Retinal pigment epithelial cell (primary cell): ENCODE results near the gene CALM1.

Experiments used
- DNase-seq: peaks from one replicate; pipeline ENCODE4 v3.0.0-alpha.2; 2010; ENCODE audit warnings: low read depth
- H3K4me3 ChIP-seq: 2 replicates; pipeline ENCODE4 v1.5.1; 2011; ENCODE audit warnings: mild to moderate bottlenecking, low read length, control low read depth, moderate library complexity
- CTCF ChIP-seq: conservative IDR thresholded peaks from 2 replicates; pipeline ENCODE4 v1.5.1; 2011; ENCODE audit warnings: low read depth, low read length, control low read depth, inconsistent platforms

Gene CALM1

GRCh38 chr14:90424075-90424474 lies 27.2 kb downstream of the CALM1 start:
- DNase-seq, result no peak
- no peak for TF ChIP-seq CTCF
- no peak overlapping the region for H3K4me3 ChIP-seq

GRCh38 chr14:90424686-90425372 lies 28.0 kb downstream of the CALM1 start:
- no peak for TF ChIP-seq CTCF
- no peak overlapping the region for H3K4me3 ChIP-seq

GRCh38 chr14:90425373-90425879 lies 28.6 kb downstream of the CALM1 start:
- H3K4me3 ChIP-seq, result no peak overlapping the region
- DNase-seq, result no peak
- no peak for TF ChIP-seq CTCF

More at GRCh38 chr14:90424686-90425372, 28.0 kb downstream of the CALM1 start:
- DNase-seq, result no peak

- no peak for TF ChIP-seq CTCF
- no peak overlapping the region for H3K4me3 ChIP-seq
- no peak for DNase-seq
Measured at GRCh38 chr14:90426031-90426540, 29.3 kb downstream of the CALM1 start.

- no peak for TF ChIP-seq CTCF
- DNase-seq, result no peak
- no peak overlapping the region for H3K4me3 ChIP-seq
Measured at GRCh38 chr14:90426663-90427062, 29.8 kb downstream of the CALM1 start.

- DNase-seq, result no peak
- TF ChIP-seq CTCF, result no peak
Measured at GRCh38 chr14:90427848-90428426, 31.1 kb downstream of the CALM1 start.

GRCh38 chr14:90428676-90429075 lies 31.8 kb downstream of the CALM1 start:
- no peak for DNase-seq
- no peak for TF ChIP-seq CTCF

More at GRCh38 chr14:90427848-90428426, 31.1 kb downstream of the CALM1 start:
- no peak overlapping the region for H3K4me3 ChIP-seq

More at GRCh38 chr14:90428676-90429075, 31.8 kb downstream of the CALM1 start:
- no peak overlapping the region for H3K4me3 ChIP-seq
